Immature natural killer cell (primary cell): ENCODE data around the gene CD63. TPM values are rescaled to one million over a fixed set of nuclear protein-coding genes. Genes with fewer than 3 reads are reported as not detected.
"Not testable (repeated sequence)": the region's sequence is repeated elsewhere in the genome, so short reads cannot be mapped to it uniquely, and the experiment has no call there.

ENCODE experiments used
- DNase-seq, 3 donors: peaks; one replicate each; pipeline ENCODE4 v3.0.0; 2022; ENCODE audit warnings: mixed read lengths in 1 of 3
- H3K27ac Mint-ChIP-seq, 6 donors: one replicate each; pipeline ENCODE4 v1.8.0; 2020; ENCODE audit warnings: mixed read lengths in 6 of 6, mild to moderate bottlenecking in 5 of 6, inconsistent platforms in 4 of 6, moderate library complexity in 3 of 6
- H3K27me3 Mint-ChIP-seq, 3 donors: one replicate each; pipeline ENCODE4 v1.8.0; 2020 to 2021; ENCODE audit warnings: low read depth in 3 of 3, mild to moderate bottlenecking in 3 of 3, mixed read lengths in 3 of 3, moderate library complexity in 3 of 3, inconsistent platforms in 1 of 3
- H3K36me3 Mint-ChIP-seq, 3 donors: one replicate each; pipeline ENCODE4 v1.8.0; 2020; ENCODE audit warnings: mixed read lengths in 3 of 3, inconsistent platforms in 2 of 3, mild to moderate bottlenecking in 2 of 3
- H3K4me1 Mint-ChIP-seq, 2 donors: one replicate each; pipeline ENCODE4 v1.8.0; 2020; ENCODE audit warnings: inconsistent platforms in 2 of 2, mild to moderate bottlenecking in 2 of 2, mixed read lengths in 2 of 2, moderate library complexity in 1 of 2
- H3K4me3 Mint-ChIP-seq, 5 donors: one replicate each; pipeline ENCODE4 v1.8.0; 2020; ENCODE audit warnings: mild to moderate bottlenecking in 5 of 5, mixed read lengths in 5 of 5, inconsistent platforms in 3 of 5, moderate library complexity in 3 of 5
- H3K9me3 Mint-ChIP-seq, 6 donors: one replicate each; pipeline ENCODE4 v1.8.0; 2020; ENCODE audit warnings: mild to moderate bottlenecking in 6 of 6, mixed read lengths in 6 of 6, inconsistent platforms in 4 of 6, moderate library complexity in 3 of 6
- polyA plus RNA-seq, 3 donors: library from polyadenylated mRNA; unstranded; fragments of 300-500 nt; fragmentation: Illumina TruSeq; gene quantifications; one replicate each; pipeline ENCODE4 v1.2.3, GENCODE V29; 2021

The CD63 gene, protein sequence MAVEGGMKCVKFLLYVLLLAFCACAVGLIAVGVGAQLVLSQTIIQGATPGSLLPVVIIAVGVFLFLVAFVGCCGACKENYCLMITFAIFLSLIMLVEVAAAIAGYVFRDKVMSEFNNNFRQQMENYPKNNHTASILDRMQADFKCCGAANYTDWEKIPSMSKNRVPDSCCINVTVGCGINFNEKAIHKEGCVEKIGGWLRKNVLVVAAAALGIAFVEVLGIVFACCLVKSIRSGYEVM
- polyA plus RNA-seq = 1,000 to 10,000 TPM; 1,258 to 1,754 (median 1,754) TPM

DNA sequence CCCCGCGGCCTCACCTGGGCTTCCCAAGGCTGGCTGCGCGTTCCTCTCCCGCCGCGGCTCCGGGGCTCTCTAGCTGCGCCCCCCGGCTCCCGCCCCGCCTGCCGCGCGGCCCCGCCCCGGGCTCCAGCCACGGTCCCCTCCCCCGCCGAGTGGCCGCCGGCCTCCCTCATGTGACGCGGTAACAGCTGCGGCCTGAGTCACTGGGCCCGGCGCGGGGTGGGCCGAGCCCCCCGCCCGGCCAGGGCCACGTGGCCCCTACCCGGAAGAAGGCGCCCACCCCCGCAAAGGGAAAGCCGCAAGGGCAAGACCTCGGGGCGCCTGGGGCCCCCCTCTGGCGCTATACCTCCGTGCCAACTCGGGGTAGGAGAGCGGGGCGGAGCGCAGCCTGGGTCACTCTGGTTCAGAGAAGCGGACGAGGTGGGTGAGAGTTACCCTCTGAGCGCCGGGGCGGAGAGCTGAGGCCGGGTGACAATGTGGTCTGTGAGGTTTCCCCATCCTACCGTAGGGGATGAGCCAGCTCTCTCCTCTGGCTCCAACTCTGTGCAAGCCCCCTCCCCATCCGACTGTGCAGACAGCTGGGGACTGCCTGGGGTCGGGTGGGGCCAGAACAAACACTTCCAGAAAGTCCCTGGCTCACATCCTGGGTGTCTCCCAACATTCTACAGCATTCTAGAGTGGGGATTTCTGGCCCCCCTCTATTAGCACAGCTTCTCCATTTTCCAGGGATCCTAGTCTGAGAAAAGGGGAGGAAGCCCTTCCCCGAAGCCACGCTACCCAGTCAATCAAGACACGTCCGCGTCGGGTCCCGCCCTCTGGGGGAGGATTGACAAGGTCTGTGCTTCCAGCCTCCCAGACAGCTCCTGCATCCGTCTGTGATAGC, at the start of gene CD63:
Gene CD63, minus strand, starts transcription at position 71 of the 880 bp plus-strand sequence. CDS start 668 bp downstream, outside the sequence.
- H3K4me1 Mint-ChIP-seq = peaks cover 61 to 73% of the 10 kb centered on the region in 2 donors
- H3K27me3 Mint-ChIP-seq = peaks cover 0 to 9% (median 5%) of the 10 kb centered on the region in 3 donors
- DNase-seq = peak; percentile 76 to 79 (median 77)
- H3K9me3 Mint-ChIP-seq = no peaks in the 10 kb centered on the region
- peak within 1 kb of the TSS; percentile 80 to 93 (median 88) for H3K4me3 Mint-ChIP-seq
- peaks cover 0 to 18% (median 4%) of the 10 kb centered on the region in 3 donors for H3K36me3 Mint-ChIP-seq
- peak within 1 kb of the TSS; percentile 88 to 97 (median 94) for H3K27ac Mint-ChIP-seq

DNA sequence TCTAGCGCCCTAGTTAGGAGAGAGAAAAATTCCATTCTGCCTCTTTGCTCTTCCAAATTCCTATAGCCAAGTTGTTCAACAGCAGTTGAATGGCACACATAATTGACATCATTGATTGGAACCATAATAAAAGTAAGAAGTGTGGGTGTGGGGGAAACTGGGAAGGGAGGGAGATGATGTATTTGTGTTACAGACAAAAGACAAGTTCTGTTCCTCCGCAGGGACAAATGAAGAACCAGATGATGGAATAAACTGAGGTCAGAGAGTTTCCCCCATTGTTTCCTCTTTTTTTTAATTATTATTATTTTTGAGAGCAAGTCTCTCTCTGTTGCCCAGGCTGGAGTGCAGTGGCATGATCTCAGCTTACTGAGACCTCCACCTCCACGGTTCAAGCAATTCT, 49.0 kb upstream of the CD63 start:
- no peaks in the 10 kb centered on the region for H3K9me3 Mint-ChIP-seq
- no peak overlapping the region for H3K4me3 Mint-ChIP-seq
- H3K36me3 Mint-ChIP-seq = peaks cover 4 to 24% (median 8%) of the 10 kb centered on the region in 3 donors
- DNase-seq = no peak
- H3K4me1 Mint-ChIP-seq = peaks cover 6 to 20% of the 10 kb centered on the region in 2 donors
- peak overlapping the region in 3 of 6 donors; percentile 11 to 34 (median 12) for H3K27ac Mint-ChIP-seq
- peaks cover 2 to 5% (median 2%) of the 10 kb centered on the region in 3 donors for H3K27me3 Mint-ChIP-seq

DNA sequence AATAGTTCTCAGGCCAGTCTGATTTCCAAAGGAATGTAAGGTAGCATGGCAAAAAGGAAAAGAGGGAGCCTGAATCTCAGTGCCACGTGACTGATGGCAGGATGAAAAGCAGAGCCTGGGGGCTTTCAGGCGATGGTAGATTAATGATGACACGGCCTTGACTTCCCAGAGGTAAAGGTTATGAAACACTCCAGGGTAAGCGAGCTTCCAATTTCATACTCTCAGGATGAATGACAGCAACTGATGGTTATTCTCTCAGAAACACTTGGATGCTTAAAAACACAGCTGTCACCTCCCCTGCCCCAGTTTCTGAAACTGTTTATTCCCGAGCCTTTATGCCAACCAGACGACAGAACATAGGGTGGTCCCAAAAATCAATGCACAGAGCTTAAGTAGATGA, 42.9 kb upstream of the CD63 start:
- no peaks in the 10 kb centered on the region for H3K9me3 Mint-ChIP-seq
- peaks cover 16 to 26% of the 10 kb centered on the region in 2 donors for H3K4me1 Mint-ChIP-seq
- H3K36me3 Mint-ChIP-seq = peaks cover 4 to 21% (median 21%) of the 10 kb centered on the region in 3 donors
- peaks cover 0 to 1% (median 0%) of the 10 kb centered on the region in 3 donors for H3K27me3 Mint-ChIP-seq
- no peak overlapping the region for H3K4me3 Mint-ChIP-seq
- DNase-seq = no peak
- H3K27ac Mint-ChIP-seq = peak overlapping the region; percentile 7 to 82 (median 54)

DNA sequence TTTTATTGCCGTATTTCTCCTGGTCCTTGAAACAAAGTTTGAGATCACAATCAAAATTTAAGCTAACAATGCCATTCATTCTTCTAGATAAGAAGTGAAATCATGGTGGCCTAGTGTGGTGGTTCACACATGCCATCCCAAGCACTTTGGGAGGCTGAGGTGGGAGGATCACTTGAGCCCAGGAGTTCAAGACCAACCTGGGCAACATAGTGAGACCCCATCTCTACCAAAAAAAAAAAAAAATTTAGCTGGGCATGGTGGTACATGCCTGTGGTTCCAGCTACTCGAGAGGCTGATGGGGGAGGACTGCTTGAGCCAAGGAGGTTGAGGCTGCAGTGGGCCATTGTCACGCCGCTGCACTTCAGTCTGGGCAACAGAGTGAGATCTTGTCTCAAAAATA, 38.3 kb upstream of the CD63 start:
- H3K27me3 Mint-ChIP-seq = no peaks in the 10 kb centered on the region
- no peak for DNase-seq
- no peaks in the 10 kb centered on the region for H3K9me3 Mint-ChIP-seq
- H3K27ac Mint-ChIP-seq = no peak overlapping the region
- H3K4me3 Mint-ChIP-seq = no peak overlapping the region
- H3K4me1 Mint-ChIP-seq = peaks cover 15 to 18% of the 10 kb centered on the region in 2 donors
- H3K36me3 Mint-ChIP-seq = peaks cover 4 to 23% (median 16%) of the 10 kb centered on the region in 3 donors

DNA sequence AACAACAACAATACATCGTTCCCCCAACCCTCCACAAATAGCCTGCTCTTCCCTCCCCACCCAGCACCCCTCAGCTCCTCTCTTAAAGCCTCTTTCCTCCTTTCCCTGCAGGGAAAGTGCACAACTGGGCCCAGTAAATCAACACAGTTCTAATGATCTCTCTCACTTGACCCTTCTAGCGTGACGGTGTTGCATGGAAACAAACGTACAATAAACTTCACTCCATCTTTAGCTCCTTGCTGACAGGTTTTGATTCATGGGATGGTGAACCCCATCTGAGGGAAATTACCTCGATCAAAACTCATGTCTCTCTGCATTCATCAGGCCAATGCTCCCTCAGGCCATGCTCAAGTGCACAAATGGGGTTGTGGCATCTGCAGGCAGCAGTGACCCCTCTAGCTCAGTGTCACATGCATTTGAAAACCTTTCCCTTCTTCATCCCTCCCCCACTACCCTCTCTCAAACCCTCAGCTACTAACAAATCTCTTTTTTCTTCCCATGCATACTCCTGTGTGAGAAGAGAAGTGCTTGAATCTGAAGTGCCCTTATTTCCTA, 37.0 kb upstream of the CD63 start:
- Mint-ChIP-seq H3K36me3 (peaks cover 4 to 15% (median 13%) of the 10 kb centered on the region in 3 donors), H3K4me1 (peaks cover 6 to 9% of the 10 kb centered on the region in 2 donors), H3K9me3 (no peaks in the 10 kb centered on the region), H3K27me3 (no peaks in the 10 kb centered on the region), H3K27ac (peak overlapping the region in 2 of 6 donors; percentile 8 to 28), H3K4me3 (no peak overlapping the region)
- DNase-seq = no peak

DNA sequence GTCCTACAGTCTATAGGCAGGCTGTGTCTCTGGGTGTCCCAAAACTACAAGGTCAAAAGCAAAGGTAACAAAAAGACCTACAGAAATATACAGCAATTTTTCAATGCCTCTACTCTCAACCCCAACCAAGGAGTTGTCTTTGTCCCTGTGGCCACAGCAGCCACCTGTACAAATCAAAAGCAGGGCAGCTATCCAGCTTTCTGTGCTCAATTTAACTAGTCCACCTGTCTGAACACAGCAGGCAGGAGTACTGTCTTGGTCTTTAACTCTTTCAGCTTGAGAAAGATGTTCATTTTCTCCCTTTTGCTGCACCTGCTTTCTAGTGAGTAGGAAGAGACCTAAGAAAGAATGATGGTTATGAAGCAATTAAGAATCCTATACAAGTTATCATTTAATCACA, 33.8 kb upstream of the CD63 start:
- Mint-ChIP-seq H3K4me3 (no peak overlapping the region), H3K27me3 (no peaks in the 10 kb centered on the region), H3K36me3 (peaks cover 0 to 27% (median 12%) of the 10 kb centered on the region in 3 donors), H3K4me1 (peaks cover 0 to 9% of the 10 kb centered on the region in 2 donors), H3K27ac (no peak overlapping the region), H3K9me3 (no peaks in the 10 kb centered on the region)
- no peak for DNase-seq

DNA sequence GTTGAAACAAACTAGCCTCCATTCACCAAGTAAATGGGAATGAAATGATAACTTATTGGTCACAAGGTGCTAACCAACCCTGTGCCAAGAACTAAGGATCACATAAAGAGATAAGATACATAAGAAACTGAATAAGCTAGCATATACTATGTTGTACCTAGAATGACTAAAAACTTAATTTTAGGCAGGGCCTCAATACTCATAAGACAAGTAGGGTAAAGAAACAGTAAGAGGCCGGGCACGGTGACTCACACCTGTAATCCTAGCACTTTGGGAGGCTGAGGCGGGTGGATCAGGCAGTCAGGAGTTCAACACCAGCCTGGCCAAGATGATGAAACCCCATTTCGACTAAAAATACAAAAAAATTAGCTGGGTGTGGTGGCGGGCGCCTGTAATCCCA, 31.9 kb upstream of the CD63 start:
- peaks cover 0 to 3% of the 10 kb centered on the region in 2 donors for H3K4me1 Mint-ChIP-seq
- H3K9me3 Mint-ChIP-seq = no peaks in the 10 kb centered on the region
- peaks cover 4 to 39% (median 17%) of the 10 kb centered on the region in 3 donors for H3K36me3 Mint-ChIP-seq
- H3K27me3 Mint-ChIP-seq = no peaks in the 10 kb centered on the region
- H3K27ac Mint-ChIP-seq = no peak overlapping the region
- no peak overlapping the region for H3K4me3 Mint-ChIP-seq
- no peak for DNase-seq

DNA sequence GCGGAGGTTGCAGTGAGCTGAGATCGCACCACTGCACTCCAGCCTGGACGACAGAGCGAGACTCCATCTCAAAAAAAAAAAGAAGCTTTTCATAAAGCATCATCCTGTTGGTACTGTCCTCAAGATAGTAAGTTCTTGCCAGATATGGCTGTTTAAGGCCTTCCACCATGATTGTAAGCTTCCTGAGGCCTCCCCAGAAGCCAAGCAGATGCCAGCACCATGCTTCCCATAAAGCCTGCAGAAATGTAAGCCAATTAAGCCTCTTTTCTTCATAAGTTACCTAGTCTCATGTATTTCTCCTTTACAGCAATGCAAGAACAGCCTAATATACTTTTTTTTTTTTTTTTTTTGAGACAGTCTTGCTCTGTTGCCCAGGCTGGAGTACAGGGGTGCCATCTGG, 29.8 kb upstream of the CD63 start:
- not testable (repeated sequence) for H3K4me1 Mint-ChIP-seq, H3K27ac Mint-ChIP-seq, DNase-seq, H3K27me3 Mint-ChIP-seq, H3K4me3 Mint-ChIP-seq, H3K9me3 Mint-ChIP-seq
- peaks cover 4 to 46% (median 15%) of the 10 kb centered on the region in 3 donors for H3K36me3 Mint-ChIP-seq

DNA sequence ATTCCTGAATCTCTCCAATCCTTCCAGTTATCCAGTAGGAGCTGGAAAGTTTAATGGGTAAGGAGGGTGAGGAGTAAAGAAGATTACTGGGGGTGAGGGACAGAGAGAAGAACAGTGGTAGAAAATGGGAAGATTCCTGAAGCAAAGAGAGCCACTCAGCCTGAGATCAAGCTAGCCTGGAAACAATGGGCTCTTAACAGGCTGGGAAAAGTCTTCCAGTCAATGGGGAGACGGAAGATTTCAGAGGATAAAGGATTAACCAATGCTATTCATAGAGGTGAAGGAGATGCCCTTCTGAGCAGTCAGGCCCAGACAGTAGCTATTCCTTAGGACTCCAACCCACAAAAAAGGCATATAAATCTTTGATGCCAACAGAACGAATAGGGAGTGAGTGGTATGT, 28.9 kb upstream of the CD63 start:
- Mint-ChIP-seq H3K36me3 (peaks cover 4 to 50% (median 15%) of the 10 kb centered on the region in 3 donors), H3K4me1 (no peaks in the 10 kb centered on the region), H3K27me3 (no peaks in the 10 kb centered on the region), H3K9me3 (no peaks in the 10 kb centered on the region), H3K27ac (peak overlapping the region in 3 of 6 donors; percentile 6 to 36 (median 20)), H3K4me3 (no peak overlapping the region)
- no peak for DNase-seq

DNA sequence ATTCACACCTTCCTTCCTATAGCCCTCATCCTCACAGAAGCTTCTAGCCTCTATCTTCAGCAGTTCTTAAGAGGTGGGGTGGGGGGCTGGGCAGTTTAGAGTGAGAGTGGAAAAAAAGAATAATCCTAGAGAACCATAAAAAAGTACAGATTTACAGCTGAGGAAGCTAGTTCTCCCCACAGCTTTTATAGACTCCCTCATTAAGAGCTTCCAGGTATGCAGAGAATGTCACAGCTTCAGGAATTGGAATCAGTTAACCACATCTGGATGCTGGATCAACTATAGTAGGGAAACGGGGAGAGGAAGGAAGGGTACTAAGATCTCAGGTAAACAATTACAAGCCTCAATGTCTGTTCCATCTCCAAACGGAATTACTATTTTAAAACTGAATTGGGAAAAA, 26.4 kb upstream of the CD63 start:
- no peaks in the 10 kb centered on the region for H3K9me3 Mint-ChIP-seq
- peaks cover 4 to 47% (median 15%) of the 10 kb centered on the region in 3 donors for H3K36me3 Mint-ChIP-seq
- H3K27ac Mint-ChIP-seq = peak overlapping the region in 5 of 6 donors; percentile 4 to 39 (median 29)
- no peak for DNase-seq
- H3K27me3 Mint-ChIP-seq = peaks cover 0 to 5% (median 0%) of the 10 kb centered on the region in 3 donors
- no peak overlapping the region for H3K4me3 Mint-ChIP-seq
- H3K4me1 Mint-ChIP-seq = no peaks in the 10 kb centered on the region

DNA sequence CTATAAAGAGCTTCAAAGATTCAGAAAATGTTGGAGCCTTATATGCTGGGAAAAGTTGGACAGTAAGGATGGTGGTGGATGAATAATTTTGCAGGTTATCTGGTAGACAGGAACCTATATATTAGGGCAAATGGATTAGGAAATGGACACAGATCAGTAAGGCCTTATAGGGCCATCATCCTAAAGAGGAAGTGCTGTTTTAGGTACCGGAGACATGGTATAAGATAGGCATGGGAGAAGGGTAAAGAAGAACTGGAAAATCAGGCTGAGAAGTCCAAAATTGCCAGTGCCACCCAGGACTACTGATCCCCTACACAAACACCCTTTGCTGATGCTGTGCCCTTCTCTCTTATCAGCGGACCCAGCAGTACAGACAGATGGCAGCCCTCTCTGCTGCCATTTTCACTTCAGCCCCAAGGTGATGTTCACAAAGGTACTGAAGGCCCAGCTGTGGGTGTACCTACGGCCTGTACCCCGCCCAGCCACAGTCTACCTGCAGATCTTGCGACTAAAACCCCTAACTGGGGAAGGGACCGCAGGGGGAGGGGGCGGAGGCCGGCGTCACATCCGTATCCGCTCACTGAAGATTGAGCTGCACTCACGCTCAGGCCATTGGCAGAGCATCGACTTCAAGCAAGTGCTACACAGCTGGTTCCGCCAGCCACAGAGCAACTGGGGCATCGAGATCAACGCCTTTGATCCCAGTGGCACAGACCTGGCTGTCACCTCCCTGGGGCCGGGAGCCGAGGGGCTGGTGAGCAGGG, 19.6 kb upstream of the CD63 start:
- DNase-seq = no peak
- H3K4me3 Mint-ChIP-seq = no peak overlapping the region
- peaks cover 24 to 29% of the 10 kb centered on the region in 2 donors for H3K4me1 Mint-ChIP-seq

DNA sequence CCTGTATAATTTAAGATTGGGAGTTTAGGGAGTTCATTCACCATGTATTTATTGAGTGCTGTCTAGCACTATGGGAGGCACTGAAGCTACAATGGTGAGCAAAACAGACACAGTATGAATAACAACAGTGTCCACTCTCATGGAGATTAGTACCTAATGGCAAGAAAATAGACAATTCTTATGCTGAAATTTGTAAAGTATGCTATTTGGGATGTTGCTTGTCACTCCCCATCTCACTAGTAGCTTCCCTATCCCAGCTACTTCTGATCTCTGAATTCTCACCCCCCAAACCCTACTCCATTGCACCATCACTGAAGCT, 18.1 kb upstream of the CD63 start:
- Mint-ChIP-seq H3K4me1 (peaks cover 29 to 40% of the 10 kb centered on the region in 2 donors), H3K9me3 (no peaks in the 10 kb centered on the region), H3K27me3 (peaks cover 0 to 5% (median 0%) of the 10 kb centered on the region in 3 donors), H3K36me3 (peaks cover 0 to 6% (median 0%) of the 10 kb centered on the region in 3 donors), H3K4me3 (no peak overlapping the region), H3K27ac (peak overlapping the region in 1 of 6 donors; percentile 12)
- DNase-seq = no peak

More for the DNA sequence above, 19.6 kb upstream of the CD63 start:
- peaks cover 0 to 10% (median 0%) of the 10 kb centered on the region in 3 donors for H3K36me3 Mint-ChIP-seq
- peak overlapping the region in 3 of 6 donors; percentile 0 to 69 (median 5) for H3K27ac Mint-ChIP-seq
- no peaks in the 10 kb centered on the region for H3K9me3 Mint-ChIP-seq
- peaks cover 0 to 5% (median 0%) of the 10 kb centered on the region in 3 donors for H3K27me3 Mint-ChIP-seq
